ENCODE data around the gene TENT5A.

Gene TENT5A

GRCh38 chr6:81752084-81752920 lies at the start of gene TENT5A:
TENT5A (minus strand) TSS chr6:81752681; CDS start chr6:81752141, 540 bp downstream.
- peak within 1 kb of the TSS; percentile 79 for H3K9ac ChIP-seq (ENCODE audit: insufficient read length)
- TF ChIP-seq POLR2AphosphoS5 (IDR thresholded peaks at IDR 0.05; ENCODE audit: borderline replicate concordance, low read depth, low read length) (peak; percentile 86), FOXP2 (optimal IDR thresholded peaks at IDR 0.05; ENCODE audit: control extremely low read depth, extremely low read length, insufficient read depth) (no peak)
- H3K9me3 ChIP-seq (ENCODE audit: low read depth, low read length), result no peaks in the 10 kb centered on the region
- peaks cover 21% of the 10 kb centered on the region for H3K36me3 ChIP-seq (ENCODE audit: insufficient read depth, low read length)
- H3K4me3 ChIP-seq, result peak within 1 kb of the TSS; percentile 100
- DNase-seq (ENCODE audit: low read depth, low spot score), result no peak
- no peak within 1 kb of the TSS; the same call in 1 of the 2 replicates for H3K27ac ChIP-seq

- no peak overlapping the region for H3K9ac ChIP-seq (ENCODE audit: insufficient read length)
- TF ChIP-seq FOXP2 (optimal IDR thresholded peaks at IDR 0.05; ENCODE audit: control extremely low read depth, extremely low read length, insufficient read depth), result no peak
- no peak for TF ChIP-seq POLR2AphosphoS5 (IDR thresholded peaks at IDR 0.05; ENCODE audit: borderline replicate concordance, low read depth, low read length)
- no peak for TF ChIP-seq EZH2 (IDR thresholded peaks at IDR 0.05)
Measured at GRCh38 chr6:81801489-81801888, 49.0 kb upstream of the TENT5A start.

GRCh38 chr6:81800666-81801065 lies 48.2 kb upstream of the TENT5A start:
- no peaks in the 10 kb centered on the region for H3K36me3 ChIP-seq (ENCODE audit: insufficient read depth, low read length)
- DNase-seq (ENCODE audit: low read depth, low spot score), result no peak
- H3K4me3 ChIP-seq, result no peak overlapping the region
- TF ChIP-seq EZH2 (IDR thresholded peaks at IDR 0.05), result no peak
- TF ChIP-seq FOXP2 (optimal IDR thresholded peaks at IDR 0.05; ENCODE audit: control extremely low read depth, extremely low read length, insufficient read depth), result no peak
- TF ChIP-seq POLR2AphosphoS5 (IDR thresholded peaks at IDR 0.05; ENCODE audit: borderline replicate concordance, low read depth, low read length), result no peak
- no peak overlapping the region for H3K27ac ChIP-seq
- H3K9me3 ChIP-seq (ENCODE audit: low read depth, low read length), result no peaks in the 10 kb centered on the region
- no peak overlapping the region for H3K9ac ChIP-seq (ENCODE audit: insufficient read length)

More at GRCh38 chr6:81801489-81801888, 49.0 kb upstream of the TENT5A start:
- Histone ChIP-seq H3K36me3 (ENCODE audit: insufficient read depth, low read length) (no peaks in the 10 kb centered on the region), H3K9me3 (ENCODE audit: low read depth, low read length) (no peaks in the 10 kb centered on the region), H3K4me3 (no peak overlapping the region), H3K27ac (no peak overlapping the region)
- DNase-seq (ENCODE audit: low read depth, low spot score), result no peak

- Histone ChIP-seq H3K4me3 (no peak overlapping the region), H3K9ac (ENCODE audit: insufficient read length) (no peak overlapping the region), H3K36me3 (ENCODE audit: insufficient read depth, low read length) (no peaks in the 10 kb centered on the region), H3K9me3 (ENCODE audit: low read depth, low read length) (no peaks in the 10 kb centered on the region), H3K27ac (no peak overlapping the region)
- TF ChIP-seq EZH2 (IDR thresholded peaks at IDR 0.05) (no peak), FOXP2 (optimal IDR thresholded peaks at IDR 0.05; ENCODE audit: control extremely low read depth, extremely low read length, insufficient read depth) (no peak), POLR2AphosphoS5 (IDR thresholded peaks at IDR 0.05; ENCODE audit: borderline replicate concordance, low read depth, low read length) (no peak)
- DNase-seq (ENCODE audit: low read depth, low spot score), result no peak
Measured at GRCh38 chr6:81799323-81799722, 46.8 kb upstream of the TENT5A start.

GRCh38 chr6:81797591-81797990 lies 45.1 kb upstream of the TENT5A start:
- Histone ChIP-seq H3K36me3 (ENCODE audit: insufficient read depth, low read length) (no peaks in the 10 kb centered on the region), H3K27ac (no peak overlapping the region), H3K4me3 (no peak overlapping the region), H3K9ac (ENCODE audit: insufficient read length) (no peak overlapping the region), H3K9me3 (ENCODE audit: low read depth, low read length) (no peaks in the 10 kb centered on the region)
- DNase-seq (ENCODE audit: low read depth, low spot score), result no peak
- TF ChIP-seq EZH2 (IDR thresholded peaks at IDR 0.05), result no peak
- TF ChIP-seq POLR2AphosphoS5 (IDR thresholded peaks at IDR 0.05; ENCODE audit: borderline replicate concordance, low read depth, low read length), result no peak
- TF ChIP-seq FOXP2 (optimal IDR thresholded peaks at IDR 0.05; ENCODE audit: control extremely low read depth, extremely low read length, insufficient read depth), result no peak

GRCh38 chr6:81795890-81796289 lies 43.4 kb upstream of the TENT5A start:
- Histone ChIP-seq H3K9ac (ENCODE audit: insufficient read length) (no peak overlapping the region), H3K27ac (no peak overlapping the region), H3K4me3 (no peak overlapping the region), H3K36me3 (ENCODE audit: insufficient read depth, low read length) (no peaks in the 10 kb centered on the region), H3K9me3 (ENCODE audit: low read depth, low read length) (no peaks in the 10 kb centered on the region)
- TF ChIP-seq EZH2 (IDR thresholded peaks at IDR 0.05) (no peak), FOXP2 (optimal IDR thresholded peaks at IDR 0.05; ENCODE audit: control extremely low read depth, extremely low read length, insufficient read depth) (no peak), POLR2AphosphoS5 (IDR thresholded peaks at IDR 0.05; ENCODE audit: borderline replicate concordance, low read depth, low read length) (no peak)
- DNase-seq (ENCODE audit: low read depth, low spot score), result no peak

- no peak for DNase-seq (ENCODE audit: low read depth, low spot score)
- Histone ChIP-seq H3K9ac (ENCODE audit: insufficient read length) (no peak overlapping the region), H3K36me3 (ENCODE audit: insufficient read depth, low read length) (no peaks in the 10 kb centered on the region), H3K4me3 (no peak overlapping the region), H3K9me3 (ENCODE audit: low read depth, low read length) (no peaks in the 10 kb centered on the region), H3K27ac (no peak overlapping the region)
- TF ChIP-seq POLR2AphosphoS5 (IDR thresholded peaks at IDR 0.05; ENCODE audit: borderline replicate concordance, low read depth, low read length) (no peak), EZH2 (IDR thresholded peaks at IDR 0.05) (no peak), FOXP2 (optimal IDR thresholded peaks at IDR 0.05; ENCODE audit: control extremely low read depth, extremely low read length, insufficient read depth) (no peak)
Measured at GRCh38 chr6:81793821-81794475, 41.5 kb upstream of the TENT5A start.

GRCh38 chr6:81792826-81793225 lies 40.3 kb upstream of the TENT5A start:
- no peak overlapping the region for H3K9ac ChIP-seq (ENCODE audit: insufficient read length)
- TF ChIP-seq EZH2 (IDR thresholded peaks at IDR 0.05) (no peak), FOXP2 (optimal IDR thresholded peaks at IDR 0.05; ENCODE audit: control extremely low read depth, extremely low read length, insufficient read depth) (no peak), POLR2AphosphoS5 (IDR thresholded peaks at IDR 0.05; ENCODE audit: borderline replicate concordance, low read depth, low read length) (peak; percentile 55; the same call in 1 of the 2 replicates)
- H3K36me3 ChIP-seq (ENCODE audit: insufficient read depth, low read length), result no peaks in the 10 kb centered on the region
- H3K27ac ChIP-seq, result no peak overlapping the region
- no peak overlapping the region for H3K4me3 ChIP-seq
- no peaks in the 10 kb centered on the region for H3K9me3 ChIP-seq (ENCODE audit: low read depth, low read length)
- DNase-seq (ENCODE audit: low read depth, low spot score), result peak; percentile 68

Measured in SK-N-MC (cell line).